Measurements from ENCODE around the gene MON2. TPM values are rescaled to one million over a fixed set of nuclear protein-coding genes. Genes with fewer than 3 reads are reported as not detected.

The MON2 gene
- total and polyA plus RNA-seq, 2 of the 13 experiments (the other 11 are each of a cell fraction or from before 2014, with no cell fraction given), result 10.5 to 24.8 TPM

- TF ChIP-seq ZBTB46 (CRISPR knock-in tag; IDR thresholded peaks at IDR 0.05; ENCODE audit: borderline replicate concordance) (no peak), CENPX (CRISPR knock-in tag; IDR thresholded peaks at IDR 0.05) (no peak), ZNF589 (CRISPR knock-in tag; conservative IDR thresholded peaks at IDR 0.05) (no peak), RFX3 (CRISPR knock-in tag; IDR thresholded peaks at IDR 0.05) (no peak), ZNF646 (CRISPR knock-in tag; IDR thresholded peaks at IDR 0.05) (0 out of 2 replicates have a peak, but pooled peaks have one; percentile 52), CEBPB (IDR thresholded peaks at IDR 0.05; ENCODE audit: borderline replicate concordance, low read depth, low read length) (no peak), AHDC1 (CRISPR knock-in tag; IDR thresholded peaks at IDR 0.05; ENCODE audit: borderline replicate concordance) (no peak; the same call in 1 of the 2 replicates), ZMAT3 (CRISPR knock-in tag; conservative IDR thresholded peaks at IDR 0.05) (no peak; the same call in 1 of the 2 replicates), ZNF576 (CRISPR knock-in tag; IDR thresholded peaks at IDR 0.05) (no peak), MAX (IDR thresholded peaks at IDR 0.05) (0 out of 2 replicates have a peak, but pooled peaks have one; percentile 8), GLMP (CRISPR knock-in tag; IDR thresholded peaks at IDR 0.05; ENCODE audit: borderline replicate concordance) (no peak)
Measured at GRCh38 chr12:62631471-62632410, 165.1 kb downstream of the MON2 start (continued).
